T-helper 9 cell (primary cell): ENCODE data around the gene IGFBP2.

Source experiments
- DNase-seq: peaks from one replicate; pipeline ENCODE4 v3.0.0-alpha.2; 2020

IGFBP2 gene

DNA sequence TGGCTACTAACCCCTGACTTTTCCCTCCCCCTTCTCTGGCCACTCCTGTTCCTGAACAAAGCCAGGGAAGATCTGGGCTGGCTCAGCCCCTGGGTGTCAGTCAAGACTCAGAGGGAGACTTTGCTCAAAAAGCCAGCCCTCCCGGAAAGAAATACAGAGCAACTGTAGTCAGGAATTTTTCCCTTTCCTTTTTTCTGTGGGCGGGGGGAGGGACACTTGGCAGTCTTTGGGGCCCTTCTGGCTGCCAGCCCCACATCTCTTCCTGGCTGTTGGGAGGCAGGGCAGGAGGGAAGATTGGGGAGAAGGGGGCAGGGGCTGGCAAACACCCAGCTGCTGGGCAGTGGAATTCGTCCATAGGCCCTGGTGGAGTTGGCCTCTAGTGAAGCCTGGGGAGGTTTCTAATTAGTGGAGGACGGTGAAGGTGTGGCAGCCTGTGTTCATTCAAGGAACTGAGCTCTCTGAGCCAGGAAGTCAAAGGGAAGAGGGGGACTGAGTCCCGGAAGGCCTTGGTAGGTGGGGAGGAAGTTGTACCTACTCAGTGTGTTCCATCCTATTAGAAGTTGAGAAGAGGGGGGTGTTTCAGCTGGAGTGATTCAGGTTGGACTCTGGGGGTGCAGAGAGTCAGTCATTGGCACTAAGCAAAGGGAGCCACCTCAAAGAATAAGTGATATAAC is 10.9 kb downstream of the IGFBP2 start:
- DNase-seq: no peak

- DNase-seq: no peak
Measured at GRCh38 chr2:216644842-216645635, 11.8 kb downstream of the IGFBP2 start.

DNA sequence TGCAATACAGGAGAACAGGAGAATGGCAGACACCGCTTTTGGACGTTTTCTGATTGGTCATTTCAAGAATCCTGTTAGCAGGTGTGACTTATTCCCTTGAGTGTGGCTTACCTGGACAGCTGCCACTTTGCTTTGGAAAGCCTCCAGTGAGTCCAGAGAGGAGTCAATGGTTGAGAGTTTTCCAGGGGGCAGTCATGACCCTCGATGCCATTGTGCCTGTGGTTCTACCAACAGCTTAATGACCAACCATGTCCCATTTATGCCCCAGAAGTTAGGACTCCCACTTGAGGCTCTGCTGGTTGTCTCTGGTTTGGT is 12.4 kb downstream of the IGFBP2 start:
- DNase-seq: no peak

DNA sequence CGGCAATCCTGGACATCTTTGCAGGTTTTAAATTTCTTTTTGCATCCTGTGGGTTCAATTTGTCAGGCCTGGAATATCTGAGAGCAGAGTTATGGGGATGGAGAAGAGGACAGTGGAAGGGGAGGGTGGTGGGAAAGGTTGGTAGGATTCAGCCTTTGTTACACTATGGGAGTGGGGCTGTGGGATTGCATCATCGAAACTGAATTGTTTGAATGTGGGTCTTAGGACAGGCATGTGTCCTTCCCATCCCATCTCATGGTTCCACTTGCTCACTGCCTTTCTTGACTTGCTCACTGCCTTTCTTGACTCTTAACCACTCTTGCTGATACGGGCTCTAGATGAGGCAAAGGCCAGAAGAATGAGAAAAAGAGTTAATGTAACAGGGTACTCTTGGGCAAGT is 12.9 kb downstream of the IGFBP2 start:
- no peak for DNase-seq

- DNase-seq: no peak
Measured at GRCh38 chr2:216648105-216648504, 14.9 kb downstream of the IGFBP2 start.

- no peak for DNase-seq
Measured at GRCh38 chr2:216649574-216649973, 16.4 kb downstream of the IGFBP2 start.

- DNase-seq: no peak
Measured at GRCh38 chr2:216650626-216651257, 17.5 kb downstream of the IGFBP2 start.

DNA sequence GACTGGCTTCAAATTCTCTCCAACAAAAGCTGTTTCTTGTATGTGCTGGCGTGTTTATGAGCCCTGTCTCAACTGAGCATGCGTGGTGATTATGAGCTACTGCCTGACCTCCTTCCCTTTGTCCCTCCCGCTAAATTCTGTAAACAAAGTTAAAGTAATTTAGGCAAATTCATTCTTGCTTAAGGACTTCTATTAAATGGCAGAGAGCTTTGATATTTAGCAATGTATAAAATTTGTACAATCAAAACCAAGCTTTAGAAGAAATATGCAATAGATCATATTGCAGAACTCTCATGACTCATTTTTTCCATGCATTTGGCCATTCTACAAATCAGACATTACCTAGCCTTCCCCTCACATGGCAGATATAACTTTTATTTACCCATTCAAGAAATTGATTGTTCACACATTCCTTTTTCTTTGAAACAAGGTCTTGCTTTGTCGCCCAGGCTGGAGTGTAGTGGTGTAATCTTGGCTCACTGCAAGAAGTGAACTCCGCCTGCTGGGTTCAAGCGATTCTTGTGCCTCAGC is 18.2 kb downstream of the IGFBP2 start:
- DNase-seq: no peak

DNA sequence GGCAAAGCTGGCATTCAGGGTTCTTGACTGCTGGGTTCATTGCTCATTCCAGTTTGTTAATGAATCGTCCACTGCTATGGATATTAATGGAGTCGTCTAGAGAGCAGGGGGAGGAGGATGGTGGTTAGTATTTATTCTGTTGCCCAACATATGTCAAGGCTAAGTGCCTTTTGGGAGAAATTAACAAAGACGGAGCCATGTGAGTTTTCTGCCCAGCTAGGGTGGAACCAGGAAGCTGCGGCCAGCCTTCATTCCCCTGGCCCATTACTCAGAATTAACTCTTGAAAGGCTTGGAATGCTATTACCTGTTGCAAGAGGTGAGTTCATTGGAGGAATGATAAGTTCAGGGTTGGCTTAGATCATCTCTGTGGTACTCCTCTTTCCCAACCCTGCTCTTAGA is 19.3 kb downstream of the IGFBP2 start:
- DNase-seq: no peak

DNA sequence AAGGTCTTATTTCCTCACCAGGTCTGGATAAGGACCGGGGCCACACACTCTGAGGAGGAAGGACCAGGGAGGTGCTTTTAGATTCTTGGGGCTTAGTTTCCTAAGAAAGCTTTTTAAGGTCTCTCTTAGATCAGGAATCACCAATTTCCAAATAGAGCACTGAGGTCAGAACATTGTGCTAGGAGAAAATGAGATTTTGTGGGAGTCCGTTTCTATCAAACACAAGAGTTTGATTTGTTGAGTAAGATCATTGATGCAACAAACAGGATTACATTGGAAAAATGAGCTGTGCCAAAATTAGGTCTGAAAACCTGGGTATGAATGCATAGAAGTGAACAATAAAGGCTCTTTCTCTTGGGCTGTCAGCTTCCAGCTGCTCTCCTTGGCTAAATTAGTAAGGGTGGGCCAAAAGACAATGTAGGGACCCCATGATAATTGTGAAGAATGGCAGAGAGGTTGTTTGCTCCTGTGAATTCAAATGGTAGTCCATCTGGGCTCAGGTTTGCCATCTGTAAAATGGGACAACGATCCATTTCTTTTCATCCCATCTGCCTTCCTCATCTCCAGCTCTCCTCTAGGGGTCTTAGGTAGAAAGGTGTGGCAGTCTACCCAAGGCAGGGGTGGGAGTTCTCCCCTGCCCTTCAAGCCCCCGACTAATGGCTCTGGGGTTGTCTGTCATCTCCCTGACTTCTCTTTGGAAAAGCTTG is 20.0 kb downstream of the IGFBP2 start:
- DNase-seq: no peak

GRCh38 chr2:216653931-216654365 is 20.7 kb downstream of the IGFBP2 start:
- DNase-seq: no peak

GRCh38 chr2:216654528-216655052 is 21.4 kb downstream of the IGFBP2 start:
- no peak for DNase-seq

GRCh38 chr2:216657086-216657855 is 24.1 kb downstream of the IGFBP2 start:
- DNase-seq: no peak

GRCh38 chr2:216657980-216658379 is 24.8 kb downstream of the IGFBP2 start:
- no peak for DNase-seq

DNA sequence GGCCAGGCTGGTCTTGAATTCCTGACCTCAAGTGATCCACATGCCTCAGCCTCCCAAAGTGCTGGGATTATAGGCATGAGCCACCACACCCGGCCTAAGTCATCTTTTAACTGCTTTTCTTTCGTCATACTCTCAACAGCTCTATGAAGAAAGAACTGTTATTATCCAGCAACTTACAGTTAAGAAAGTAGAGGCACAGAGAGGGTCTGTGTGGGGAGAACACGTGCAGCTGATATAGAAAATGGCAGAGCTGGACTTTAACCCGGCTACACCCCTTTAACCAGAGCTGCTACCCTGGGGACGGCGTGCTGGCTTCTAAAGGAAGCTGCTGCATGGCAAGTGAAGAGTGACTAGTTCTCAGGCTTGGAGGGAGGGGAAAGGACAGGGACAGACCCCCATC is 25.5 kb downstream of the IGFBP2 start:
- no peak for DNase-seq

DNA sequence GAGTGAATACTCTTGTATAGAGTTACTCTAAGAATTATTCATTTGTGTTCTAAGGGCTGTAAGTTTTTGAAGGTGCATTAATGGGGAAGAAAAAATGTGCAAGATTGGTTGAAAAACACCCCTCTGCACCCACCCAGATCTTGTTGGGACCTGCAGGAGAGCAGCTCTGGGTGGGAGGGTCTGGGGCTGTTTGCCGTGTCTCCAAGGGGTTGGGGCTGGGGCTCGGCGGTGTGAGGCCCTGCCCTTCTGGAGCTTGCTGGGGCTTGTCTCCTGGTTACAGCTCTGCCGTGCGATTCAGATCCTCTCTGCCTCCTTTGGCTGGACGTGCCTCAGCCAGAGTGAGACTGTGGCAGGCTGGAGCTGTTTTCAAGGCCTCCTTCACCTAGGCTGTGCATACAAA is 26.1 kb downstream of the IGFBP2 start:
- no peak for DNase-seq

GRCh38 chr2:216660496-216660895 is 27.3 kb downstream of the IGFBP2 start:
- no peak for DNase-seq

DNA sequence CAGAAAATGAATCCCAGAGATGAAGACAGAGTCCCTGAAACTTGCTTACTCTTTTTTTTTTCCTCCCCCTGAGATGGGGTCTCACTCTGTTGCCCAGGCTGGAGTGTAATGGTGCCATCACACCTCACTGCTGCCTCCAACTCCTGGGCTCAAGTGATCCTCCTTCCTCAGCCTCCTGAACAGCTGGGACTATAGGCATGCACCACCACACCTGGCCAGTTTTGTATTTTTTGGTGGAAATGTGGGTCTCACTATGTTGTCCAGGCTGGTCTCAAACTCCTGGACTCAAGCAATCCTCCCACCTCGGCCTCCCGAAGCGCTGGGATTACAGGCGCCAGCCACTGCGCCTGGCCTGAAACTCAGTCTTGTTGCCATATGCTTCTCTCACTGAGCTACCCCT is 27.8 kb downstream of the IGFBP2 start:
- no peak for DNase-seq

DNA sequence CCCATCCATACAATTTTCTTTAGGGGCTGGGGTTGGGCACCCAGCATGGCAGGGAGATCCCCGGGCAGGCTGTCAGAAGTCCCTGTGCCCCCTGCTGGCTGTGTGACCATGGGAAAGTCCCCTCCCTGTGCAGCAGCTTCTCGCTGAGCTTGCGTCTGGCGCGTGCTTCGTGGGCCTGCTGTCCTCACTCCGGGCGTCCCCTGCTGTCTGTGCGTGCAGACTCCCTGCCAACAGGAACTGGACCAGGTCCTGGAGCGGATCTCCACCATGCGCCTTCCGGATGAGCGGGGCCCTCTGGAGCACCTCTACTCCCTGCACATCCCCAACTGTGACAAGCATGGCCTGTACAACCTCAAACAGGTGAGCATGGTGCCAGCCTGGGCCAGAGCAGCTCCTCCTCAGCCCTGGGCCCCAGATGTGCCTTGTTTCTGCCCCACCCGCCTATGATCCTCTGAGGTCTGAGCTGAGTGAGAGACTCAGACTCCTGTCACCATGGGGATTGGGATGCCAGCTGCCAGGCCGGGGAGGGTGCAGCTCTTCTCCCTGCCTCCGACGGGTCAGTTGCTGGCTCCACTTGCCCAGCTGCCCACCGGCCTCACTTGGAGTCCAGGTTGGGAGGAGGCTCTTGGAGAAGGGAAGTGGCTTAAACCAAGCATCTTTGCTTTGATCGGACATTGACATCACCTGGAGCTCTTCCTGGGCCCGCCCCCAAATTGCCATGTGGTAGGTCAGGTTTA is 28.6 kb downstream of the IGFBP2 start:
- DNase-seq: no peak

DNA sequence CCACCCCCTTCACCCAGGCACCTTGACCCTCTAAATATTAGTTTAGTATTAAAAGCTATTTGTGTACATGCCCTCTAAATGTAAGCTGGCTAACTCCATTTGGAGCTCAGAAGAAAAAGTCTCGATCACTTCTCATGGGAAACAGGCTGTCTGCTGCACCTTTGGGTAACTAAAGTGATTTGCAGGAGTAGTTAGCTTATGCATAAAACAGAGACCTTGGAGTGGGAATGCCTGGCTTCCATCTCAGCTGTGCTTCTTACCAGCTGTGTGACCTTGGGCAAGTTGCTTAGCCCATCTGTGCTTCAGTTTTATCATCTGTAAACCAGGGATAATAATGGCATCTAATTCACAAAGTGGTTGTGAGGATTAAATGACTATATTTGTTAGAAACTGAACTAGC is 29.9 kb downstream of the IGFBP2 start:
- DNase-seq: no peak

GRCh38 chr2:216663846-216664245 is 30.6 kb downstream of the IGFBP2 start:
- DNase-seq: no peak
